ENCODE results near the gene REG3G.
"Not testable (repeated sequence)": the region's sequence is repeated elsewhere in the genome, so short reads cannot be mapped to it uniquely, and the experiment has no call there.

- TF ChIP-seq, protein P1, sequence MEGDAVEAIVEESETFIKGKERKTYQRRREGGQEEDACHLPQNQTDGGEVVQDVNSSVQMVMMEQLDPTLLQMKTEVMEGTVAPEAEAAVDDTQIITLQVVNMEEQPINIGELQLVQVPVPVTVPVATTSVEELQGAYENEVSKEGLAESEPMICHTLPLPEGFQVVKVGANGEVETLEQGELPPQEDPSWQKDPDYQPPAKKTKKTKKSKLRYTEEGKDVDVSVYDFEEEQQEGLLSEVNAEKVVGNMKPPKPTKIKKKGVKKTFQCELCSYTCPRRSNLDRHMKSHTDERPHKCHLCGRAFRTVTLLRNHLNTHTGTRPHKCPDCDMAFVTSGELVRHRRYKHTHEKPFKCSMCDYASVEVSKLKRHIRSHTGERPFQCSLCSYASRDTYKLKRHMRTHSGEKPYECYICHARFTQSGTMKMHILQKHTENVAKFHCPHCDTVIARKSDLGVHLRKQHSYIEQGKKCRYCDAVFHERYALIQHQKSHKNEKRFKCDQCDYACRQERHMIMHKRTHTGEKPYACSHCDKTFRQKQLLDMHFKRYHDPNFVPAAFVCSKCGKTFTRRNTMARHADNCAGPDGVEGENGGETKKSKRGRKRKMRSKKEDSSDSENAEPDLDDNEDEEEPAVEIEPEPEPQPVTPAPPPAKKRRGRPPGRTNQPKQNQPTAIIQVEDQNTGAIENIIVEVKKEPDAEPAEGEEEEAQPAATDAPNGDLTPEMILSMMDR (IDR thresholded peaks at IDR 0.05) = not testable (repeated sequence)
- not testable (repeated sequence) for TF ChIP-seq POLR2A (IDR thresholded peaks at IDR 0.05)
Measured at GRCh38 chr2:79053486-79053885, 28.0 kb downstream of the REG3G start.

Measured in Peyer's patch (tissue), 4 donors.